ENCODE measurements around the gene CLRN1. TPM values are rescaled to one million over a fixed set of nuclear protein-coding genes. Genes with fewer than 3 reads are reported as not detected.

CLRN1 gene
- polyA plus RNA-seq, 1 of the 3 experiments (the other 2 are of a cell fraction), result not detected

GRCh38 chr3:150920236-150920635 is 52.3 kb downstream of the CLRN1 start:
- H3K36me3 ChIP-seq (replicated peaks in 1 of 2; ENCODE audit: control insufficient read depth in 1 of 2, insufficient read depth in 2 of 2, low read length in 1 of 2), result no peaks in the 10 kb centered on the region
- ChIA-PET CTCF (no interaction called here), POLR2A (no interaction called here)
- no peak overlapping the region for H3K4me2 ChIP-seq
- H3K4me3 ChIP-seq (ENCODE audit: low read depth in 2 of 2, low read length in 1 of 2), result no peak overlapping the region
- no peak for TF ChIP-seq POLR2AphosphoS5 (IDR thresholded peaks at IDR 0.05; ENCODE audit: low read depth, low read length)
- TF ChIP-seq FOXM1 (IDR thresholded peaks at IDR 0.05; ENCODE audit: low read depth), result no peak
- TF ChIP-seq RFX5 (IDR thresholded peaks at IDR 0.05; ENCODE audit: low read length), result no peak
- TF ChIP-seq SIN3A (IDR thresholded peaks at IDR 0.05; ENCODE audit: borderline replicate concordance, low read depth, low read length), result no peak
- no peak for TF ChIP-seq EP300 (IDR thresholded peaks at IDR 0.05; ENCODE audit: borderline replicate concordance in 1 of 2, low read depth in 1 of 2, low read length in 1 of 2)
- TF ChIP-seq MAX (IDR thresholded peaks at IDR 0.05; ENCODE audit: low read depth), result no peak
- TF ChIP-seq FOSL2 (IDR thresholded peaks at IDR 0.05; ENCODE audit: borderline replicate concordance, low read depth), result no peak
- no peak for TF ChIP-seq EZH2phosphoT487 (IDR thresholded peaks at IDR 0.05; ENCODE audit: borderline replicate concordance, low read depth)
- H3K9ac ChIP-seq, result no peak overlapping the region
- H3K27ac ChIP-seq (ENCODE audit: low read depth in 2 of 2, low read length in 1 of 2), result no peak overlapping the region
- no peaks in the 10 kb centered on the region for H3K9me2 ChIP-seq
- H3K9me3 ChIP-seq, result no peaks in the 10 kb centered on the region
- H3K4me1 ChIP-seq (ENCODE audit: control insufficient read depth in 1 of 2, insufficient read depth in 2 of 2, low read depth in 1 of 2, low read length in 1 of 2), result no peaks in the 10 kb centered on the region; a peak in 1 of 4 replicates
- 12% methylated on average over 2 of the region's 2 CpGs for WGBS (ENCODE audit: low lambda C conversion rate)
- H3K27me3 ChIP-seq (ENCODE audit: insufficient read depth), result peaks cover 21% of the 10 kb centered on the region; the same call in 1 of the 2 replicates
- H2AFZ ChIP-seq (ENCODE audit: low read depth), result no peak overlapping the region
- no peaks in the 10 kb centered on the region for H4K20me1 ChIP-seq (ENCODE audit: insufficient read depth)
- H3K79me2 ChIP-seq (ENCODE audit: insufficient read depth), result no peaks in the 10 kb centered on the region
- no peak for DNase-seq
- H3F3A ChIP-seq (replicated peaks; ENCODE audit: insufficient read depth), result no peaks in the 10 kb centered on the region

- no peaks in the 10 kb centered on the region for H4K20me1 ChIP-seq (ENCODE audit: insufficient read depth)
- no peaks in the 10 kb centered on the region for H3K9me3 ChIP-seq
- H3K4me3 ChIP-seq (ENCODE audit: low read depth in 2 of 2, low read length in 1 of 2), result no peak overlapping the region
- peaks cover 8% of the 10 kb centered on the region; the same call in 1 of the 2 replicates for H3K27me3 ChIP-seq (ENCODE audit: insufficient read depth)
- DNase-seq, result no peak
- H3K79me2 ChIP-seq (ENCODE audit: insufficient read depth), result no peaks in the 10 kb centered on the region
- no peak overlapping the region for H3K9ac ChIP-seq
- ChIA-PET POLR2A (no interaction called here), CTCF (interaction anchor here (0.6 kb wide), 1 partner anchor 10 kb away, joined by 3 read pairs; no protein-coding TSS in a partner anchor)
- H2AFZ ChIP-seq (ENCODE audit: low read depth), result no peak overlapping the region
- H3K4me1 ChIP-seq (ENCODE audit: control insufficient read depth in 1 of 2, insufficient read depth in 2 of 2, low read depth in 1 of 2, low read length in 1 of 2), result no peaks in the 10 kb centered on the region; a peak in 1 of 4 replicates
- H3F3A ChIP-seq (replicated peaks; ENCODE audit: insufficient read depth), result no peaks in the 10 kb centered on the region
- H3K4me2 ChIP-seq, result no peak overlapping the region
- H3K27ac ChIP-seq (ENCODE audit: low read depth in 2 of 2, low read length in 1 of 2), result no peak overlapping the region
- TF ChIP-seq RFX5 (IDR thresholded peaks at IDR 0.05; ENCODE audit: low read length) (no peak), NFIC (IDR thresholded peaks at IDR 0.05; ENCODE audit: borderline replicate concordance) (no peak), CHD2 (IDR thresholded peaks at IDR 0.05; ENCODE audit: low read length, partially characterized antibody) (no peak), USF2 (IDR thresholded peaks at IDR 0.05; ENCODE audit: borderline replicate concordance, low read depth, low read length) (no peak), NRF1 (IDR thresholded peaks at IDR 0.05; ENCODE audit: low read depth, low read length) (no peak), RCOR1 (IDR thresholded peaks at IDR 0.05; ENCODE audit: low read length) (no peak), MXI1 (IDR thresholded peaks at IDR 0.05; ENCODE audit: low read depth, low read length) (no peak), TAF1 (IDR thresholded peaks at IDR 0.05; ENCODE audit: borderline replicate concordance, low read depth, low read length) (no peak), POLR2AphosphoS5 (IDR thresholded peaks at IDR 0.05; ENCODE audit: low read depth, low read length) (no peak), MAX (IDR thresholded peaks at IDR 0.05; ENCODE audit: low read depth) (no peak)
- no peaks in the 10 kb centered on the region for H3K9me2 ChIP-seq
- no peaks in the 10 kb centered on the region for H3K36me3 ChIP-seq (replicated peaks in 1 of 2; ENCODE audit: control insufficient read depth in 1 of 2, insufficient read depth in 2 of 2, low read length in 1 of 2)
- 2% methylated on average over 7 of the region's 7 CpGs for WGBS (ENCODE audit: low lambda C conversion rate)
Measured at GRCh38 chr3:150917951-150918350, 54.6 kb downstream of the CLRN1 start.

Data from SK-N-SH (cell line).